Measurements from ENCODE around the gene RFX8. TPM values are rescaled to one million over a fixed set of nuclear protein-coding genes. Genes with fewer than 3 reads are reported as not detected.
A peak's percentile ranks its signal among the peaks of the same experiment; 100 is the strongest.

Gene RFX8
- total RNA-seq, 2 donors from 2014 or later = not detected

GRCh38 chr2:101480764-101481163 lies 5.9 kb upstream of the RFX8 start:
- DNase-seq = no peak
- Mint-ChIP-seq H3K4me3 (no peak overlapping the region), H3K9me3 (no peaks in the 10 kb centered on the region), H3K27me3 (ENCODE audit: insufficient read depth) (peaks cover 16% of the 10 kb centered on the region), H3K36me3 (ENCODE audit: low read depth) (no peaks in the 10 kb centered on the region), H3K4me1 (no peaks in the 10 kb centered on the region), H3K27ac (no peak overlapping the region)
- TF ChIP-seq CTCF (conservative IDR thresholded peaks at IDR 0.05) = no peak
- no peak overlapping the region for H3K27ac ChIP-seq (ENCODE audit: low read depth, low read length)
- H3K9ac ChIP-seq (ENCODE audit: extremely low read depth, low read length, poor library complexity, severe bottlenecking) = no peak overlapping the region
- H3K4me1 ChIP-seq (ENCODE audit: control insufficient read depth, insufficient read depth, low read length) = no peaks in the 10 kb centered on the region
- no peaks in the 10 kb centered on the region for H3K36me3 ChIP-seq (ENCODE audit: control insufficient read depth, insufficient read depth, low read length)
- H3K27me3 ChIP-seq (ENCODE audit: control insufficient read depth, insufficient read depth, low read length, poor library complexity, severe bottlenecking) = peaks cover 4% of the 10 kb centered on the region
- 91 to 95% methylated on average over 6 to 8 of the region's 8 CpGs for WGBS, 2 experiments (ENCODE audit: insufficient coverage in 1 of 2, insufficient read length in 1 of 2)
- no peak overlapping the region for H3K4me3 ChIP-seq (ENCODE audit: low read length)
- no peaks in the 10 kb centered on the region for H3K9me3 ChIP-seq (ENCODE audit: control insufficient read depth, low read length)

DNA sequence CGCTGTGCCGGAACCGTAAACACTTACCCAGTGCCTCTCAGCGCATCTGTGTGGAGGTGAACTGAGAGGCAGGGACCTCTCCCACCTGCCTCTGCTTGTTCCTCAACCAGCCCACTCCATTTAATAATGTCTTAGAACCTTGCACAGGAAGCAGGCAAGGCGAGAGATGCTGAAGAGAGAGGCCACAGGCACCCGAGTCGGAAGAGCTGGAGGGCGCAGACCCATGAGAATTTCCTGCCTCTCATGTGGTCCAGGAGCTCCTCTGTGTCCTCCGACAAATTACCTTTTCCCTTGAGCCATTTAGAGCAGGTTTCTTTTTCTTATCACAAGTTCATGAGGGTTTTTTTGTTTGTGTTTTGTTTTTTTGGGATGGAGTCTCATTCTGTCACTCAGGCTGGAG lies 4.9 kb upstream of the RFX8 start:
- no peaks in the 10 kb centered on the region for H3K4me1 Mint-ChIP-seq
- H3K27me3 Mint-ChIP-seq (ENCODE audit: insufficient read depth) = peaks cover 26% of the 10 kb centered on the region

DNA sequence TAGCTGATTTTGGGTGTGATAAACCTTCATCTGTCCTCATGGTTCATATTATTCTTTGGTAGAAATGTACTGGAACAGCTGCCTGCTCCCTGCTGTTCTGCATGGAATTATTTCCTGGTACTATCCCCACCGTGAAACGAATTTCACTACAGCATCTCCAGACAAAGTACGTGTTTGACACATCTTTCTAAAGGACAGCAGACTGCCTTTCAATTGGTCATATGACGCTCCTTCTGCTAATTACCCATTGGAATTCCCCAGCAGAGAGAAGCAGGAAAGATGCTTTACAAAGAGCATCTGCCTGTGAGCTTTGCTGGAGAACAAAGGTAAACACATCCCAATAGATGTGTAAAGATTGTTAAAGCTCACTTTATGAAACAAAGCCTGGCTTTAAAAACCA lies 4.4 kb upstream of the RFX8 start:
- DNase-seq = no peak
- Mint-ChIP-seq H3K36me3 (ENCODE audit: low read depth) (no peaks in the 10 kb centered on the region), H3K27ac (no peak overlapping the region), H3K9me3 (no peaks in the 10 kb centered on the region), H3K27me3 (ENCODE audit: insufficient read depth) (peaks cover 30% of the 10 kb centered on the region), H3K4me3 (no peak overlapping the region), H3K4me1 (no peaks in the 10 kb centered on the region)
- H3K9ac ChIP-seq (ENCODE audit: extremely low read depth, low read length, poor library complexity, severe bottlenecking) = no peak overlapping the region
- H3K27me3 ChIP-seq (ENCODE audit: control insufficient read depth, insufficient read depth, low read length, poor library complexity, severe bottlenecking) = peaks cover 18% of the 10 kb centered on the region
- H3K4me1 ChIP-seq (ENCODE audit: control insufficient read depth, insufficient read depth, low read length) = no peaks in the 10 kb centered on the region
- H3K36me3 ChIP-seq (ENCODE audit: control insufficient read depth, insufficient read depth, low read length) = no peaks in the 10 kb centered on the region
- no peaks in the 10 kb centered on the region for H3K9me3 ChIP-seq (ENCODE audit: control insufficient read depth, low read length)
- peak overlapping the region; percentile 9 for H3K27ac ChIP-seq (ENCODE audit: low read depth, low read length)
- no peak overlapping the region for H3K4me3 ChIP-seq (ENCODE audit: low read length)
- WGBS, 2 experiments (ENCODE audit: insufficient coverage in 1 of 2, insufficient read length in 1 of 2) = 20 to 50% methylated on average over 1 to 4 of the region's 4 CpGs
- no peak for TF ChIP-seq CTCF (conservative IDR thresholded peaks at IDR 0.05)

More for the DNA sequence above, 4.9 kb upstream of the RFX8 start:
- Histone ChIP-seq H3K36me3 (ENCODE audit: control insufficient read depth, insufficient read depth, low read length) (no peaks in the 10 kb centered on the region), H3K27me3 (ENCODE audit: control insufficient read depth, insufficient read depth, low read length, poor library complexity, severe bottlenecking) (peaks cover 13% of the 10 kb centered on the region), H3K27ac (ENCODE audit: low read depth, low read length) (peak overlapping the region; percentile 9), H3K9me3 (ENCODE audit: control insufficient read depth, low read length) (no peaks in the 10 kb centered on the region), H3K4me3 (ENCODE audit: low read length) (no peak overlapping the region), H3K4me1 (ENCODE audit: control insufficient read depth, insufficient read depth, low read length) (no peaks in the 10 kb centered on the region), H3K9ac (ENCODE audit: extremely low read depth, low read length, poor library complexity, severe bottlenecking) (no peak overlapping the region)
- Mint-ChIP-seq H3K4me3 (no peak overlapping the region), H3K36me3 (ENCODE audit: low read depth) (no peaks in the 10 kb centered on the region), H3K9me3 (no peaks in the 10 kb centered on the region), H3K27ac (no peak overlapping the region)
- 86 to 95% methylated on average over 7 to 9 of the region's 9 CpGs for WGBS, 2 experiments (ENCODE audit: insufficient coverage in 1 of 2, insufficient read length in 1 of 2)
- no peak for TF ChIP-seq CTCF (conservative IDR thresholded peaks at IDR 0.05)
- DNase-seq = no peak

Data from endodermal cell (in vitro differentiated cells).